Measurements from ENCODE around the gene GORASP2.

GORASP2 gene

DNA sequence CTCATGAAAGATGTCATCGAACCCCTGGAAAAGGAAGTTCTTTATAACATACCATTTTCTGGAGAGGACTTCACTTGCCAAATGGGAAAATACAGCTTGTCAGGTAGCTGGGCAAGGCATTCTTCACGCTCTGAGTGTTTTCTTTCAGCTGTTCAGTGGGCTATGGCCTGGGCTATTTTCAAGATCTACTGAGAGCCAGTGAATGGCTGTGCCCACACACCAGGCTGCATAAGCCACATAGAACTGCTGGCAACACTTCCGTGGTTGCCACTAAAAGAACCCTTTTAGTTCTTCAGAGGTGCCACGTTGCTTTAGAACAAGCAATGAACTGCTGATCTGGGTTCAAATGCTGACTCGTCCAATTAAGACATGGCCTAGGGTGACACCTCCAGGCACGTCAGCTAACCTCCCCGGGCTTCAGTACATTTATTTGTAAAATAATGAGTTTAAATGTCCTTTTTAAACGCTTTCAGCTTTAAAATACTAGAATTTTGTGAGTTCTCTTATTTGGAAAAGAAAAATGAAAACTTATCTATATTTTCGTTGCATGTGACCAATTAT lies 36.6 kb upstream of the GORASP2 start:
- H3K27ac ChIP-seq (ENCODE audit: low read length): no peak overlapping the region
- H3K4me3 ChIP-seq (ENCODE audit: low read length): no peak overlapping the region
- no peak for TF ChIP-seq EZH2phosphoT487 (IDR thresholded peaks at IDR 0.05; ENCODE audit: low read length)
- TF ChIP-seq, protein P1, sequence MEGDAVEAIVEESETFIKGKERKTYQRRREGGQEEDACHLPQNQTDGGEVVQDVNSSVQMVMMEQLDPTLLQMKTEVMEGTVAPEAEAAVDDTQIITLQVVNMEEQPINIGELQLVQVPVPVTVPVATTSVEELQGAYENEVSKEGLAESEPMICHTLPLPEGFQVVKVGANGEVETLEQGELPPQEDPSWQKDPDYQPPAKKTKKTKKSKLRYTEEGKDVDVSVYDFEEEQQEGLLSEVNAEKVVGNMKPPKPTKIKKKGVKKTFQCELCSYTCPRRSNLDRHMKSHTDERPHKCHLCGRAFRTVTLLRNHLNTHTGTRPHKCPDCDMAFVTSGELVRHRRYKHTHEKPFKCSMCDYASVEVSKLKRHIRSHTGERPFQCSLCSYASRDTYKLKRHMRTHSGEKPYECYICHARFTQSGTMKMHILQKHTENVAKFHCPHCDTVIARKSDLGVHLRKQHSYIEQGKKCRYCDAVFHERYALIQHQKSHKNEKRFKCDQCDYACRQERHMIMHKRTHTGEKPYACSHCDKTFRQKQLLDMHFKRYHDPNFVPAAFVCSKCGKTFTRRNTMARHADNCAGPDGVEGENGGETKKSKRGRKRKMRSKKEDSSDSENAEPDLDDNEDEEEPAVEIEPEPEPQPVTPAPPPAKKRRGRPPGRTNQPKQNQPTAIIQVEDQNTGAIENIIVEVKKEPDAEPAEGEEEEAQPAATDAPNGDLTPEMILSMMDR (IDR thresholded peaks at IDR 0.05; ENCODE audit: low read length): no peak
- TF ChIP-seq EZH2 (optimal IDR thresholded peaks at IDR 0.05; ENCODE audit: low read depth, low read length): no peak
- no peak for DNase-seq
- no peaks in the 10 kb centered on the region for H4K20me1 ChIP-seq (ENCODE audit: insufficient read depth, low read length)
- no peak overlapping the region for H2AFZ ChIP-seq (ENCODE audit: low read length)
- H3K36me3 ChIP-seq (replicated peaks; ENCODE audit: insufficient read depth, low read length): no peaks in the 10 kb centered on the region
- H3K79me2 ChIP-seq (ENCODE audit: low read length): no peaks in the 10 kb centered on the region
- H3K4me2 ChIP-seq (ENCODE audit: low read depth, low read length): no peak overlapping the region
- H3K9me3 ChIP-seq (replicated peaks; ENCODE audit: insufficient read depth, low read length): no peaks in the 10 kb centered on the region
- no peaks in the 10 kb centered on the region for H3F3A ChIP-seq (ENCODE audit: insufficient read depth, low read length)
- H3K4me1 ChIP-seq (ENCODE audit: low read length): no peaks in the 10 kb centered on the region
- no peaks in the 10 kb centered on the region for H3K27me3 ChIP-seq (replicated peaks; ENCODE audit: insufficient read depth, low read length)
- H3K9ac ChIP-seq (ENCODE audit: low read length): no peak overlapping the region
- no peaks in the 10 kb centered on the region for H3K9me2 ChIP-seq (replicated peaks; ENCODE audit: insufficient read depth, low read length)

DNA sequence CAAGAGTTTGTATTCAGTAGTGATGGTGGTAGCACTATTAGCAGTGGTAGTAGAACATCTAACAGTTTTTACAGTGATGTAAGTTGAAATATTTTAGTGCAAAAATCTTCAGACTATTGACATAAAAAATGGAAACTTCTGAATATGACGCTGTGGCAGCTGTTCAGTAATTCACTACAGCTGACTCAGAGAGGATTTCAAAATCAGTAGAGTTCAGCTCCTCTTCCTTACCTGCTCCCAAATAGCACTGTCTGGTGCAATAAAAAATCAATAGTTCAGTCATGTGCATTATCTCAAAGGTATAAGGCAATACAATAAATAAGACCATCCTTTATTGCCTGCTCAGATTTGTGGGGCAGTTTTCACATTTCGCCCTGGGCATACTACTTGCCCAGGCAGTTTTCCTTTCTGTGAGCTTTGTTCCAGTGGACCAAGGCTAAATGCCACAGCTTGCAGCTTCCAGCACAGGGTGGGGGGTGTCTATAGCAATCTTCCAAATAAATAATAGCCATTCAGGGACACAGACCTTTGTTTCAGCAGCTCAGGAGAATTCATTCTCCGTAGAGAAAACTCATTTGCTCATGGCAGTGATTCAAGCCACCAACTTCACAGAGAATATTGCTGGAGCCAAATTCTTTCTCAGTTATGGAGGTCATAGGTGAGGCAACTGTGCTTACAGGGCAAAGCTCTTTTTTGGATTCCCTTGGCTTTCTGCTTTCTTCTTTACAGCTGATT lies 33.9 kb upstream of the GORASP2 start:
- no peak for DNase-seq
- H3K9me3 ChIP-seq (replicated peaks; ENCODE audit: insufficient read depth, low read length): no peaks in the 10 kb centered on the region
- no peak overlapping the region for H3K27ac ChIP-seq (ENCODE audit: low read length)
- no peaks in the 10 kb centered on the region for H3K4me1 ChIP-seq (ENCODE audit: low read length)
- no peaks in the 10 kb centered on the region for H3K27me3 ChIP-seq (replicated peaks; ENCODE audit: insufficient read depth, low read length)
- no peak overlapping the region for H3K4me2 ChIP-seq (ENCODE audit: low read depth, low read length)
- no peaks in the 10 kb centered on the region for H3K36me3 ChIP-seq (replicated peaks; ENCODE audit: insufficient read depth, low read length)
- no peaks in the 10 kb centered on the region for H3K79me2 ChIP-seq (ENCODE audit: low read length)
- H2AFZ ChIP-seq (ENCODE audit: low read length): no peak overlapping the region
- no peak overlapping the region for H3K4me3 ChIP-seq (ENCODE audit: low read length)
- no peak overlapping the region for H3K9ac ChIP-seq (ENCODE audit: low read length)
- TF ChIP-seq EZH2 (optimal IDR thresholded peaks at IDR 0.05; ENCODE audit: low read depth, low read length) (no peak), EZH2phosphoT487 (IDR thresholded peaks at IDR 0.05; ENCODE audit: low read length) (no peak)
- TF ChIP-seq, protein P1 (IDR thresholded peaks at IDR 0.05; ENCODE audit: low read length): no peak
- no peaks in the 10 kb centered on the region for H3F3A ChIP-seq (ENCODE audit: insufficient read depth, low read length)
- H4K20me1 ChIP-seq (ENCODE audit: insufficient read depth, low read length): no peaks in the 10 kb centered on the region
- no peaks in the 10 kb centered on the region for H3K9me2 ChIP-seq (replicated peaks; ENCODE audit: insufficient read depth, low read length)

DNA sequence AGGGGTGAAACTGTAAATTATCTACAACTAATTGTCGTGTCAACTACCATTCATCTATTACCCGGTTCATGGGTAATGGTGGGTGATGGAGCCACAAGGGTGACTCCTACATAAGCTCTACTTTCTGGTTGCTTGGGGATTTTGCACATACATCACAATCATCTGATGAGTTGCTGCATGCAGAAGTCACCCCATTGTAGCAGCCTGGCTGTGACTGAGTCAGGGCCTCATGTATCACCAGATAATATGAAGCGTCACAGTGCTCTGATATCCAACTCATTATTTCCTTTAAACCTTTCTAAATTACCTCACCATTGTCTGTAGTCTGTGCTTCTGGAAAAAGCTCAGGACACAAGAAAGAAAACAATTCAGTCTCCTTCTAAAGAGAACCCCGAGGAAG lies 32.4 kb upstream of the GORASP2 start:
- Histone ChIP-seq H3K4me3 (ENCODE audit: low read length) (no peak overlapping the region), H4K20me1 (ENCODE audit: insufficient read depth, low read length) (no peaks in the 10 kb centered on the region), H3K27me3 (replicated peaks; ENCODE audit: insufficient read depth, low read length) (no peaks in the 10 kb centered on the region), H3F3A (ENCODE audit: insufficient read depth, low read length) (no peaks in the 10 kb centered on the region), H3K27ac (ENCODE audit: low read length) (no peak overlapping the region), H3K36me3 (replicated peaks; ENCODE audit: insufficient read depth, low read length) (no peaks in the 10 kb centered on the region), H3K9ac (ENCODE audit: low read length) (no peak overlapping the region), H3K9me3 (replicated peaks; ENCODE audit: insufficient read depth, low read length) (no peaks in the 10 kb centered on the region), H3K4me2 (ENCODE audit: low read depth, low read length) (no peak overlapping the region), H3K79me2 (ENCODE audit: low read length) (no peaks in the 10 kb centered on the region), H3K4me1 (ENCODE audit: low read length) (no peaks in the 10 kb centered on the region), H3K9me2 (replicated peaks; ENCODE audit: insufficient read depth, low read length) (no peaks in the 10 kb centered on the region), H2AFZ (ENCODE audit: low read length) (no peak overlapping the region)
- DNase-seq: no peak
- no peak for TF ChIP-seq EZH2phosphoT487 (IDR thresholded peaks at IDR 0.05; ENCODE audit: low read length)
- TF ChIP-seq EZH2 (optimal IDR thresholded peaks at IDR 0.05; ENCODE audit: low read depth, low read length): no peak
- TF ChIP-seq, protein P1 (IDR thresholded peaks at IDR 0.05; ENCODE audit: low read length): no peak

Data from MM.1S (cell line).